Stomach smooth muscle (tissue), 2 donors: ENCODE results near the gene THSD1.
"Not testable (repeated sequence)": the region's sequence is repeated elsewhere in the genome, so short reads cannot be mapped to it uniquely, and the experiment has no call there.

ENCODE experiments used
- H3K27ac ChIP-seq: one replicate; pipeline ENCODE4 v1.7.0; 2013; ENCODE audit warnings: mild to moderate bottlenecking, low read length, inconsistent platforms
- H3K27me3 ChIP-seq, 2 donors: one replicate each; pipeline ENCODE4 v1.7.0; 2013; ENCODE audit warnings: low read length in 2 of 2; ENCODE audit not compliant: insufficient read depth in 2 of 2, control insufficient read depth in 1 of 2
- H3K36me3 ChIP-seq, 2 donors: one replicate each; pipeline ENCODE4 v1.7.0; 2013; ENCODE audit warnings: low read length in 2 of 2; ENCODE audit not compliant: control insufficient read depth in 2 of 2, insufficient read depth in 2 of 2
- H3K4me1 ChIP-seq: one replicate; pipeline ENCODE4 v1.7.0; 2013; ENCODE audit warnings: low read length; ENCODE audit not compliant: control insufficient read depth, insufficient read depth
- H3K4me3 ChIP-seq, 2 donors: one replicate each; pipeline ENCODE4 v1.7.0; 2013; ENCODE audit warnings: low read length in 2 of 2
- H3K9ac ChIP-seq, 2 donors: one replicate each; pipeline ENCODE4 v1.7.0; 2013; ENCODE audit warnings: low read length in 2 of 2, mild to moderate bottlenecking in 1 of 2
- H3K9me3 ChIP-seq, 2 donors: one replicate each; pipeline ENCODE4 v1.7.0; 2013; ENCODE audit warnings: low read length in 2 of 2; ENCODE audit not compliant: control insufficient read depth in 2 of 2
- donor health status: healthy.
- donor health status: Pancreatic carcinoma.

Gene THSD1

DNA sequence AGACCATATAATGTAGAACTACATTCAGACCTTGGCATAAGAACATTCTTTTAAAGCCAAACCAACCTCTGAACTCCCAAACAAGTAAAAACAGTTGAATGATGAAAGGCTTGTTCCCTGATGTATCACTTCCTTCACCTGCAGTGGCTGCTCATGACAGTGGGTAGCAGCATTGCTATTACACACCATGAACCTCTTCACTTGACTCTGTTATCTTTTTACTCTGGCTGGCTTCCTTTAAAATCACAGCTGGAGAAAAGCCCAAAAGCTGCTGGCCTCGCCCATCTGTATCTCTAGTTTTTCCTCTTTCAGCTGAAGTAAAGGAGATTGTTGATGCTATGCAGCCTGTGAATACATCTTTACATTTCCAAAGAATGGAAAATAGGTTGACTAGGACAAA lies 22.6 kb downstream of the THSD1 start:
- H3K4me1 ChIP-seq, result no peaks in the 10 kb centered on the region
- no peak overlapping the region for H3K4me3 ChIP-seq
- H3K9ac ChIP-seq, result no peak overlapping the region
- H3K9me3 ChIP-seq, result peaks cover 0 to 2% of the 10 kb centered on the region in 2 donors
- no peaks in the 10 kb centered on the region for H3K27me3 ChIP-seq
- H3K36me3 ChIP-seq, result no peaks in the 10 kb centered on the region
- no peak overlapping the region for H3K27ac ChIP-seq

- Histone ChIP-seq H3K4me1 (no peaks in the 10 kb centered on the region), H3K9ac (no peak overlapping the region), H3K27ac (no peak overlapping the region), H3K9me3 (peaks cover 0 to 2% of the 10 kb centered on the region in 2 donors), H3K27me3 (no peaks in the 10 kb centered on the region), H3K36me3 (no peaks in the 10 kb centered on the region), H3K4me3 (no peak overlapping the region)
Measured at GRCh38 chr13:52378312-52378711, 27.7 kb downstream of the THSD1 start.

DNA sequence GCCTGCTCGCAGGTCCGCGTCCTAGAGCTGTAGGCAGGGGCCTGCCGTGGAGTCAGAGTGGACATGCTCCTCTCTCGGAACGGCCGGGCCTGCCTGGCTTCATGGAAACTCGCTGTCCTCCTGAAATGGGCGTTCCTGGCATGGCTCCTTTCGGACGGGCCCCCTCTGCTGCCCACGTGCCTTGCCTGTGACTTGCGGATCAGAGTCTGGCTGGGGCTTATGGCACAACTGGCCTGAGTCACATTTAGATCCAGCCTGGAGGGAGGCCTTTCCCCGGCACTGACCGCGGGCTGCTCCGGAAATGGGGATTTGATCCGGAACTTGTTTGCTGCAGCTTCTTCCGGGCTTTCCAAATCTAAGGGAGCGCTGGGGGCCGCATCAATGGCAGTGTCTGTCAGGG lies 28.1 kb downstream of the THSD1 start:
- no peaks in the 10 kb centered on the region for H3K36me3 ChIP-seq
- H3K27me3 ChIP-seq, result no peaks in the 10 kb centered on the region
- H3K4me3 ChIP-seq, result no peak overlapping the region
- H3K27ac ChIP-seq, result no peak overlapping the region
- no peak overlapping the region for H3K9ac ChIP-seq
- H3K9me3 ChIP-seq, result peaks cover 0 to 2% of the 10 kb centered on the region in 2 donors
- no peaks in the 10 kb centered on the region for H3K4me1 ChIP-seq

GRCh38 chr13:52374873-52375411 lies 31.0 kb downstream of the THSD1 start:
- no peak overlapping the region for H3K27ac ChIP-seq

GRCh38 chr13:52374389-52374788 lies 31.6 kb downstream of the THSD1 start:
- H3K27me3 ChIP-seq, result no peaks in the 10 kb centered on the region
- no peaks in the 10 kb centered on the region for H3K9me3 ChIP-seq
- H3K4me1 ChIP-seq, result no peaks in the 10 kb centered on the region
- H3K27ac ChIP-seq, result no peak overlapping the region
- H3K9ac ChIP-seq, result no peak overlapping the region
- H3K36me3 ChIP-seq, result no peaks in the 10 kb centered on the region
- no peak overlapping the region for H3K4me3 ChIP-seq

More at GRCh38 chr13:52374873-52375411, 31.0 kb downstream of the THSD1 start:
- Histone ChIP-seq H3K27me3 (no peaks in the 10 kb centered on the region), H3K9me3 (no peaks in the 10 kb centered on the region), H3K36me3 (no peaks in the 10 kb centered on the region), H3K4me3 (no peak overlapping the region), H3K4me1 (no peaks in the 10 kb centered on the region), H3K9ac (no peak overlapping the region)

DNA sequence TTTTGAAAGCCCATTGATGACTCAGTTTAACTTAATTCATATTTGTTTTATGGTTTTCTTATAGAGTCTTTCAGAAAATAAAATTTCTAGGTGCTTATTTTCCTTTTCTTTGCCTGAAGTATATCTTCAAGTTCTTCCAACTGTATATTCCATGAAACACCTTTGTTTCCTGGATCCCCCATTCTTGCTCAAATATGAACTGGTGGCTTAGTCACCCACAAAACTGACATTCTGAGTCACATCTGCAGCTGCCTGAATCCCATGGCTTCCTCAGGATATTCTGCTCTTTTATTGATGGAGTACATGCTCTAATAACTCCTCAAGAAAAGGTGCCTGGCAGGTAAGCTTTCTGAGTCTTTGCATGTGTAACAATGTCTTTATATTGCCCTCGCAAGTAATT lies 32.7 kb downstream of the THSD1 start:
- H3K9me3 ChIP-seq, H3K27me3 ChIP-seq, H3K4me3 ChIP-seq, H3K36me3 ChIP-seq, H3K4me1 ChIP-seq, H3K27ac ChIP-seq, H3K9ac ChIP-seq: not testable (repeated sequence)

DNA sequence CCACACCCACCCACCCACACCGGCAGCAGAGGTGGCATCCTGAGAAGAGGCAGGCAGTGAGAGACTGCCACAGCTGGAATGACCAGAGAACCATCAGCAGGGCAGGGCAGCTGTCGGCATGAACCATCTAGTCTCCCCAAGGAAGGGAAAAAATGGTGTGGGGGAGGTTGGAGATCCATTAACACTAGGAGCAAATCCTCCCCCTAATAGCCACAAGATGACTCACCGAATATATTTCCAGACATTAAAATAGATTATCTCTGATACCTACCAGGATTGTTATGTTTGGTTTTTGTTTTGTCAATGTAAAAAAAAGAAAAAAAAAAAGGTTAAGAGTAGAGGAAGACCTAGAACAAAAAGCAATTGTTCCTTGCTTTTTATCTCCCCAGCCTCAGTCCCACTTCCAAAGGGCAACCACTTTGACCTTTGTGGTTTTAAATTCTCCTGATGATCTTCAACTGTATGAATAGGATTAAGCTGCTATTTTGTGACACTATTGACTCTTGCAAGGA lies 34.2 kb downstream of the THSD1 start:
- no peak overlapping the region for H3K9ac ChIP-seq
- H3K9me3 ChIP-seq, result no peaks in the 10 kb centered on the region
- H3K36me3 ChIP-seq, result no peaks in the 10 kb centered on the region
- H3K27ac ChIP-seq, result no peak overlapping the region
- H3K4me1 ChIP-seq, result no peaks in the 10 kb centered on the region
- no peak overlapping the region for H3K4me3 ChIP-seq
- no peaks in the 10 kb centered on the region for H3K27me3 ChIP-seq

- Histone ChIP-seq H3K27ac (no peak overlapping the region), H3K27me3 (no peaks in the 10 kb centered on the region), H3K4me3 (no peak overlapping the region), H3K9ac (no peak overlapping the region), H3K9me3 (no peaks in the 10 kb centered on the region), H3K36me3 (no peaks in the 10 kb centered on the region), H3K4me1 (no peaks in the 10 kb centered on the region)
Measured at GRCh38 chr13:52366291-52366690, 39.7 kb downstream of the THSD1 start.

DNA sequence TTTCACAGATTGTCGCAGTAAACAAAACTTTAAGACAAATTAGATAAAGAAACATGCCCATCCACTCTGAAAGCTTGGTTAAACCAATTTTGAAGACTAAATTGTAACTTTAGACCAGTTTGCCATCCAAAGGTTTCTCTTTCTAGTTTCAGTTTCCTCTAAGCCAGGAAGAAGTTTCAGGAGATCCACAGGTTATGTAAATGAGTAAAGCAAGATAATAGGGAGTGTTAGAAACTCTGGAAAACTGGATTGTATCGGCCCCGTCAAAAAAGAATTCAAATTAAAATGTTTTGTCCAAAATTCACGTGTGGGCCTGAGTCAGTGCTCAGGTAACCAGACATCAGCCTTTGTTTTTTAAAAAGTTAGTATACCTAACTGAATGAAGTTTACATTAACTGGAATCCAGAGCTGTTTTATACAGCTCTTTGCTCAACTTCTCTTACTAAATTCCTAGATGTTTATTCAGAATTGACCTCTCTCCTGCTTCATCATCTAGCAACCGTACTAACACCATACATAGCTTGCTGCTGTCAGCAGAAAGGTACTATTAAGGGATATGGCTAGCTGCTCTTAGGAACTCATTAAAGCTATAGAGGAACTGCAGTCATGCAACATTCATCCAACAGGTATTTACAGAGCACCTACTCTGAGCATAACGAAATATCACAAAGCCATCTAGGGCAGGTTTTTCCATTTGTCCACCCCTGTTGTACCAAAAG lies 43.6 kb downstream of the THSD1 start:
- not testable (repeated sequence) for H3K4me1 ChIP-seq, H3K27ac ChIP-seq, H3K27me3 ChIP-seq, H3K9ac ChIP-seq, H3K9me3 ChIP-seq, H3K4me3 ChIP-seq, H3K36me3 ChIP-seq

DNA sequence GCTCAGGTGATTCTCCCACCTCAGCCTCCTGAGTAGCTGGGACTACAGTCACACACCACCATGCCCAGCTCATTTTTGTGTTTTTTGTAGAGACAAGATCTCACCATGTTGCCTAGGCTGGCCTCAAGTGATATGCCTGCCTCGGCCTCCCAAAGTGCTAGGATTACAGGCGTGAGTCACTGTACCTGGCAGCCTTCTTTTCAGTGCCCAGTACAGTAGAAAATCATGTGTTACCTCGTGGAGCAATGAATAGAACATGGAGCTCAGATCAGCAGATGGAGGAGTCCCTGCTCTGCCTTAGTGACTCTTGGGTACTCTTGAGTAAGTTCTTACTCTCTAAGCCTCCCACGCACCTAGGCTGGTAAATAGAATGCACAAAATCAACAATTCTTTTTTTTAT lies 44.7 kb downstream of the THSD1 start:
- Histone ChIP-seq H3K9ac (no peak overlapping the region), H3K4me3 (no peak overlapping the region), H3K27ac (no peak overlapping the region), H3K27me3 (no peaks in the 10 kb centered on the region), H3K9me3 (no peaks in the 10 kb centered on the region), H3K4me1 (no peaks in the 10 kb centered on the region), H3K36me3 (no peaks in the 10 kb centered on the region)

- no peaks in the 10 kb centered on the region for H3K4me1 ChIP-seq
- H3K4me3 ChIP-seq, result no peak overlapping the region
- H3K36me3 ChIP-seq, result no peaks in the 10 kb centered on the region
- no peaks in the 10 kb centered on the region for H3K27me3 ChIP-seq
- H3K9ac ChIP-seq, result no peak overlapping the region
- no peaks in the 10 kb centered on the region for H3K9me3 ChIP-seq
- H3K27ac ChIP-seq, result no peak overlapping the region
Measured at GRCh38 chr13:52359534-52359933, 46.4 kb downstream of the THSD1 start.
